Adrenal gland (tissue), 12 donors: Measurements from ENCODE around the gene OPRM1. TPM values are rescaled to one million over a fixed set of nuclear protein-coding genes. Genes with fewer than 3 reads are reported as not detected.
"Not testable (repeated sequence)": the region's sequence is repeated elsewhere in the genome, so short reads cannot be mapped to it uniquely, and the experiment has no call there.

ENCODE experiments used
- DNase-seq, 7 donors: peaks; one replicate each; pipeline ENCODE4 v3.0.0-alpha.2; 2019 to 2020
- H3K27ac ChIP-seq, 5 donors: fragments of 200-600 bp; sonication (generic) in 4 of 5; 1 replicate in 3 of 5; 2 replicates in 2 of 5; pipeline versions ENCODE4 v1.5.1 to v1.8.0; 2016 to 2020; ENCODE audit warnings: mild to moderate bottlenecking in 1 of 5
- H3K27me3 ChIP-seq: fragments of 200-600 bp; 2 replicates; pipeline ENCODE4 v1.8.0; 2021
- H3K36me3 ChIP-seq, 2 donors: fragments of 200-600 bp; replicated peaks in 1 of 2; 1 replicate in 1 of 2; 2 replicates in 1 of 2; pipeline versions ENCODE4 v1.5.1 to v1.8.0; 2018 to 2022
- H3K4me1 ChIP-seq, 2 donors: fragments of 200-600 bp; replicated peaks in 1 of 2; 1 replicate in 1 of 2; 2 replicates in 1 of 2; pipeline versions ENCODE4 v1.5.1 to v1.8.0; 2018 to 2021
- H3K4me3 ChIP-seq, 4 donors: fragments of 200-600 bp; sonication (generic) in 3 of 4; one replicate each; pipeline ENCODE4 v1.5.1; 2016 to 2018
- H3K9me3 ChIP-seq, 3 donors: fragments of 200-600 bp; sonication (generic) in 1 of 3; replicated peaks in 1 of 3; 1 replicate in 2 of 3; 2 replicates in 1 of 3; pipeline versions ENCODE4 v1.5.1 to v1.8.0; 2016 to 2021
- POLR2A ChIP-seq, 2 donors: fragments of 450-650 bp; IDR thresholded peaks; one replicate each; pipeline ENCODE4 v1.6.1; 2017; ENCODE audit warnings: antibody characterized with exemption in 2 of 2, mild to moderate bottlenecking in 2 of 2, moderate library complexity in 1 of 2
- WGBS, 4 donors: extraction: QIAGEN DNeasy Blood & Tissue Kit in 2 of 4; methylation state at CpG; one replicate each; pipeline versions ENCODE4 v1.1.5 to v1.1.7; 2013 to 2017; 5-methylcytosine and 5-hydroxymethylcytosine counted together
- intact Hi-C, 2 donors: fragments of 100-400 bp; cut with DNase I; formaldehyde crosslinking; loops; one replicate each; pipeline versions ENCODE4 v1.14.1 to v1.15.0; 2022 to 2023
- polyA plus RNA-seq, 3 donors: library from polyadenylated mRNA; stranded (reverse); fragments of 200-250 nt in 2 of 3; fragments of 350-450 nt in 1 of 3; fragmentation: Illumina TruSeq in 1 of 3; extraction: RNeasy Lipid Tissue Mini Kit (QIAGEN cat#74804) in 1 of 3; gene quantifications; one replicate each; pipeline ENCODE4 v1.2.3, GENCODE V29; 2013 to 2014
- total RNA-seq, 9 donors: library from RNA; depleted of rRNA in 4 of 9; stranded (reverse); fragments of >200 nt in 4 of 9; fragments of 120-200 nt in 1 of 9; fragmentation: NEBNext Ultra II Directional in 1 of 9; extraction: Animal tissue kit (Norgen Biotek cat#: 25700) in 1 of 9; gene quantifications; one replicate each; pipeline versions ENCODE4 v1.1.0 to v1.2.4, GENCODE V29; 2013 to 2023
- TF ChIP-seq, protein P1 (sequence below), 6 experiments: fragments of 450-650 bp in 4 of 6; fragments of 200-600 bp in 2 of 6; sonication (generic) in 1 of 6; IDR thresholded peaks; 1 replicate in 5 of 6; 2 replicates in 1 of 6; pipeline versions ENCODE4 v1.5.1 to v1.8.0; 2016 to 2021; ENCODE audit warnings: antibody characterized with exemption in 6 of 6, mild to moderate bottlenecking in 2 of 6, moderate library complexity in 1 of 6
- donor health status: healthy with polysubstance abuse.
- donor health status: Bipolar disorder and iron deficiency.
- donor health status: DM: yes; HTN: yes; CAD: no.
- donor health status: DM: no; HTN: no; CAD: no.
- donor health status: DM: no; HTN: no; CAD: no.
- donor health status: DM: yes; HTN: yes; CAD: no.

Gene OPRM1
- total and polyA plus RNA-seq, 12 donors = 0.19 to 3.5 (median 1.0) TPM; not detected in 4

DNA sequence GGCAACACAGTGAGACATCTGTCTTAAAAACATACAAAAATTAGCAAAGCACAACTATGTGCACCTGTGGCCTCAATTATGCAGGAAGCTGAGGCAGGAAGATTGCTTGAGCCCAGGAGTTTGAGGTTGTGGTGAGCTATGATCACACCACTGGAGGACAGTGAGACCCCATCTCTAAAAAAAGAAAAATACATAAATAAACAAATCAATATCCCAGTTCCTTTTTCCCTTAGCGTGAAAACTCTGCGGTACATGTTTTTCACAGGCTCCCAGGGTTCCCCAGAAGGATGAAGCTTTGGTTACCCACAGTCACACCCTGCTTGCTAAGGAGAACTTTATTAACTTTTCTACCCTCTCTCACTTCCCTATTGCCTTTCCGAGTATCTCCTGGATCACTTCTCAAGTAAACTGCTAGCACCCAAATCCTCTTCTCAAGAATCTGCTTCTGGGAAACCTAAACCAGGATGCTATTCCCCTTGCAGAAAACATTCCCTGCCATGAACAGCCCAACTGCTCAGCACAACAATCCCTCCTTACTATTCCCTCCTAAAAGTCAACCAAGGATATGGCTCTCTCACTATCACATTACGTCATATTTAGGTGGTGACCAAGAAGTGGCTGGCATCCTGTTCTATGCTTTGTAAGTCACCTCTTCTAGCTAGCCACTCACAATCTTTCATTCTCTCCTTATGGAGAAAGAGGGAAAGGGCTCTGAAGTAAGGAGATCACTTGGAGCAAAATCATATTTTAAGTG lies 195.2 kb downstream of the OPRM1 start:
- Histone ChIP-seq H3K27ac (no peak overlapping the region), H3K4me3 (no peak overlapping the region), H3K36me3 (no peaks in the 10 kb centered on the region), H3K4me1 (no peaks in the 10 kb centered on the region), H3K9me3 (peaks cover 0 to 7% (median 0%) of the 10 kb centered on the region in 3 donors), H3K27me3 (no peaks in the 10 kb centered on the region)
- intact Hi-C loops = no loop called here
- WGBS, 4 donors = 76 to 82% (median 80%) methylated on average over 4 of the region's 4 CpGs
- no peak for TF ChIP-seq POLR2A (IDR thresholded peaks at IDR 0.05)
- TF ChIP-seq, protein P1, sequence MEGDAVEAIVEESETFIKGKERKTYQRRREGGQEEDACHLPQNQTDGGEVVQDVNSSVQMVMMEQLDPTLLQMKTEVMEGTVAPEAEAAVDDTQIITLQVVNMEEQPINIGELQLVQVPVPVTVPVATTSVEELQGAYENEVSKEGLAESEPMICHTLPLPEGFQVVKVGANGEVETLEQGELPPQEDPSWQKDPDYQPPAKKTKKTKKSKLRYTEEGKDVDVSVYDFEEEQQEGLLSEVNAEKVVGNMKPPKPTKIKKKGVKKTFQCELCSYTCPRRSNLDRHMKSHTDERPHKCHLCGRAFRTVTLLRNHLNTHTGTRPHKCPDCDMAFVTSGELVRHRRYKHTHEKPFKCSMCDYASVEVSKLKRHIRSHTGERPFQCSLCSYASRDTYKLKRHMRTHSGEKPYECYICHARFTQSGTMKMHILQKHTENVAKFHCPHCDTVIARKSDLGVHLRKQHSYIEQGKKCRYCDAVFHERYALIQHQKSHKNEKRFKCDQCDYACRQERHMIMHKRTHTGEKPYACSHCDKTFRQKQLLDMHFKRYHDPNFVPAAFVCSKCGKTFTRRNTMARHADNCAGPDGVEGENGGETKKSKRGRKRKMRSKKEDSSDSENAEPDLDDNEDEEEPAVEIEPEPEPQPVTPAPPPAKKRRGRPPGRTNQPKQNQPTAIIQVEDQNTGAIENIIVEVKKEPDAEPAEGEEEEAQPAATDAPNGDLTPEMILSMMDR (IDR thresholded peaks at IDR 0.05) = no peak
- no peak for DNase-seq

DNA sequence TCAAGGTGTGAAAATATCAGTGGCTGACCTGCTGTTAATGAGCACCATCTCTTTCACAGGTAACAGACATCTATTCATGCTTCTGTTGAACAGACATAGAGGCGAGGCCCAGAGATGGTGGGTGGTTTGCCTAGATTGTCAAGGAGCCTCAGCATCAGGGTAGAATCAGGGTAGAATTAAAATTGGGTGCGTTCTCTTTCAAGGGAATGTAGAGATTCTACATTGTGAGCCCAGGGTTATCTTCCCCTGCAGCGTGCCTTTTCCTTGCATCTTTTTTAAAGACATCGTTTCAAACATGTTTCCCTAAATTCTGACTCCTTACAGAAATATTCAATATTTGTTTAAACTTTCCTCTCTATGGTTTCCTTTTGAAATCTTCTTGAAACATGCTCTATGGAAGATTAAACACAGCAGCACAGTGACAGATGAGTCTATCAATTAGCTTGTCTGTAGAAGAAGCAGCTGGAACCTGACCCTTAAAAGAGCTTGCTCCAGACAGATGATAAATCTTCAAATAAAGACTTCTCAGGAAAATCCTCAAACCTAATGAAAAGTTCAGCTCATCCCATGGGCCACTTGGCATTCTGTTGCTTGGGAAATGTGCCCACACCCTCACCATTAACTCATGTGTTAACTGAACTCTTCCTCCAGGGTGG lies 197.7 kb downstream of the OPRM1 start:
- 55 to 58% (median 57%) methylated on average over 4 of the region's 4 CpGs for WGBS, 4 donors
- H3K4me1 ChIP-seq = no peaks in the 10 kb centered on the region
- H3K9me3 ChIP-seq = no peaks in the 10 kb centered on the region
- no peaks in the 10 kb centered on the region for H3K36me3 ChIP-seq
- no peak for DNase-seq
- intact Hi-C loops = no loop called here
- no peaks in the 10 kb centered on the region for H3K27me3 ChIP-seq
- H3K4me3 ChIP-seq = no peak overlapping the region
- TF ChIP-seq, protein P1 (IDR thresholded peaks at IDR 0.05) = no peak
- no peak for TF ChIP-seq POLR2A (IDR thresholded peaks at IDR 0.05)
- H3K27ac ChIP-seq = no peak overlapping the region

DNA sequence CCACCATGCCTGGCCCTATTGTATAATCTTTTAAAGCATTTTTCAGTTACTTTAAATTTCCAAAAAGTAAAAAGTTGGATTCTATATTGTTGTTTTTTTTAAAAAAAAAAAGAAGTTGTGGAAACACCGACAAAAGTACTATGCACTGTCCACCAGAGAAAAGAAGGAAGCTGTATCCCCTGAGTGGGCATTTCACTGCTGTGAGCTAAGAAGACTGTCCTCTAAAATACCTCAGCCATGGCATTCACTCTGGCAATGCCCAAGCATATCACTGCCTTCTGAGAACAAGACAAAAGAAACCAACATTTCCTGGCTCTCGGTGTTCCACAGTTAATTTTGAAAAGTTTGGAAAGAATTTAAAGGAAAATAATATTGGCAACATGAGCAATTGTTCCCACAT lies 199.8 kb downstream of the OPRM1 start:
- no peak overlapping the region for H3K4me3 ChIP-seq
- H3K4me1 ChIP-seq = no peaks in the 10 kb centered on the region
- no peak overlapping the region for H3K27ac ChIP-seq
- intact Hi-C loops = no loop called here
- no peaks in the 10 kb centered on the region for H3K27me3 ChIP-seq
- TF ChIP-seq, protein P1 (IDR thresholded peaks at IDR 0.05) = no peak
- TF ChIP-seq POLR2A (IDR thresholded peaks at IDR 0.05) = no peak
- 77 to 89% (median 81%) methylated on average over 2 of the region's 2 CpGs for WGBS, 4 donors
- H3K36me3 ChIP-seq = no peaks in the 10 kb centered on the region
- no peak for DNase-seq
- no peaks in the 10 kb centered on the region for H3K9me3 ChIP-seq

DNA sequence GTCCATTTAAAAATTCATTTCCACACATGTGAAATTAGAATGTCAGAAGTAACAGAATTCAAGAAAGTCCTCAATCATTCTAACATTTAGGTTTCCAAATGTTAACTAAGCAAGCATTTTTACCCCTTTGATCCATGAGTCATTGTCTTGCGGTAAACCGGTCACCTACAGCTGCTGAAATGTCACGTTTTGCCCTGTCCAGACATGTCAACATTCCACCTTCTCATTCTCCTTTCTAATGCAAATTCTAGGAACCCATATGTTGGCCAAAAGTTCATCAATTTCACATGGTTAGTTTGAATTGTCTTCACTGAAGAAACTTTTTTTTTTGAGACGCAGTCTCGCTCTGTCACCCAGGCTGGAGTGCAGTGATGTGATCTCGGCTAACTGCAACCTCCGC lies 200.4 kb downstream of the OPRM1 start:
- 74 to 91% (median 81%) methylated on average over 7 of the region's 7 CpGs for WGBS, 4 donors

DNA sequence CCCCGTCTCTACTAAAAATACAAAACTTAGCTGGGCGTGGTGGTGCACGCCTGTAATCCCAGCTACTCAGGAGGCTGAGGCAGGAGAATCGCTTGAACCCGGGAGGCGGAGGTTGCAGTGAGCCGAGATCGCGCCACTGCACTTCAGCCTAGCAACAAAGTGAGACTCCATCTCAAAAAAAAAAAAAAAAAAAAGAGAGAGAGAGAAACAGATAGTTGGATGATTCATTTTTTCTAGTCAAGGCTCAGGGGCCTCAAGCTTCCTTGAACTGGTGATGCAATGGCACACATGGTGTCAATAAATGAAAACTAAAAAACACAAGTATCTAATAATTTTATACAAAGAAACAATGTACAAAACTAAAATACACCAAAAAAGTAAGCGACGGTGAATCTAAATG lies 202.0 kb downstream of the OPRM1 start:
- H3K4me1 ChIP-seq, H3K27ac ChIP-seq, H3K4me3 ChIP-seq, H3K36me3 ChIP-seq, H3K9me3 ChIP-seq, H3K27me3 ChIP-seq, intact Hi-C loops, DNase-seq: not testable (repeated sequence)
- 83 to 95% (median 90%) methylated on average over 11 of the region's 11 CpGs for WGBS, 4 donors

More for the DNA sequence above, 200.4 kb downstream of the OPRM1 start:
- intact Hi-C loops = no loop called here
- no peak for TF ChIP-seq POLR2A (IDR thresholded peaks at IDR 0.05)
- TF ChIP-seq, protein P1 (IDR thresholded peaks at IDR 0.05) = no peak
- Histone ChIP-seq H3K27me3 (no peaks in the 10 kb centered on the region), H3K4me3 (no peak overlapping the region), H3K4me1 (no peaks in the 10 kb centered on the region), H3K36me3 (no peaks in the 10 kb centered on the region), H3K9me3 (no peaks in the 10 kb centered on the region), H3K27ac (no peak overlapping the region)
- DNase-seq = no peak
